GM18517 (cell line): ENCODE measurements around the gene ZNF83.
"Not testable (repeated sequence)": the region's sequence is repeated elsewhere in the genome, so short reads cannot be mapped to it uniquely, and the experiment has no call there.

Experiments used
- ATAC-seq: cut with Tn5 transposase; IDR thresholded peaks from one replicate; pipeline ENCODE4 v1.9.1; 2021; ENCODE audit warnings: mild to moderate bottlenecking, moderate library complexity; ENCODE audit not compliant: unreplicated experiment

The ZNF83 gene

DNA sequence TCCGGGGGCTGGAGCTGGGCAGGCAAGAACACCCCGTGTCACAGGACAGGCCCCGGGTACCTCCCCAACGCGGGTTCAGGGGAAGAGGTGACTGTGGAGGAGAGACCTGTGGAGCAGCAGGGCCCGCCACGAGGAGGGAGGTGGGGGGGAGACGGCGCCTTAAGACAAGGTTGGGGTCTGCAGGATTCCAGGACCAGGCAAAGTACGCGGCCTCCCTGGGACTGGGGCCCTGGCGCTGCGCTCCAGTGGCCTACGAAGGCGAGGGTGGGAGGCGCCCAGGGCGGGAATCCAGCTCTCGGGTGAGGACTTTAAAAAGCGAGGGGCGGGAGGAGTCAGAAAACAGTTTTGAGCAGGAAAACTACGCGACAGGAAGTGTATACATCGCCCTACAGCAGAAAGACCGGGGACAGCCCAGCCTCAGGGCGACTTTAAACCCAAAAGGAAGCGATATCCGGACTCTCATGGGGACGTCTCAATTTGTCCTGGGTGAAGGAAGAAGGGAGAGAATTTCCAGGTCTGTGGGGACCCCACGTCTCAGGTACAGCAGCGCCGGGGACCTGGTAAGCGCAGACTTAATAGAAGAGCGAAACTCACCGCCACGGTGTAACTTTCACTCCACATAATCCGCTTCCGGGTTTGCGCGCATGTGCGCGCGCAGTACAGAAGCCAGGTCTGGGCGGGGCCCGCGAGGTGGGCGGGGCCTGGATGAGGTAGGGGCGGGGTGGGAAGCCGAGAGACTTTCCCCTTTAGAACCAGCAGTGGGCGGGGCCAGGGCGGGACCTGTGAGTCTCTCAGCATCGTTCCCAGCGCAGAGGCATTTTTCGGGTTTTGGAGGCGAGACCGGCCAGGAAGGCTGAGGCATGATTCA is at the start of gene ZNF83:
Gene ZNF83, minus strand, starts transcription at position 638 of the 868 bp plus-strand sequence.
- peak; percentile 73 for ATAC-seq

DNA sequence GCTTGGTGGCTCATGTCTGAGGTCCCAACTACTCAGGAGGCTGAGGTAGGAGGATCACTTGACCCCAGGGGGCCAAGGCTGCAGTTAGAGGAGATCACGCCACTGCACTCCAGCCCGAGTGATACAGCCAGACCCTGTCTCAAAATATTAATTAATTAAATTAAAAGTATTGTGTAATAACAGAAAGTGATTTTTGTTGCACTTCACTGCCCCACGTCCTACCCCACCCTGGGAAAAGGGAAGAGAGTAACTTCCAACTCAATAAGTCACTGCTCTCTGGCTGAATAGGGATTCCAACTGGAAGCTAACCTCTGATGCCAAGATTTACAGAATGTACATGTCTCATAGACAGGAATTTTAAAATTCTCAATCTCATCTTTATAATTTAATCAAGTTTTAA is 49.5 kb upstream of the ZNF83 start:
- ATAC-seq: no peak

DNA sequence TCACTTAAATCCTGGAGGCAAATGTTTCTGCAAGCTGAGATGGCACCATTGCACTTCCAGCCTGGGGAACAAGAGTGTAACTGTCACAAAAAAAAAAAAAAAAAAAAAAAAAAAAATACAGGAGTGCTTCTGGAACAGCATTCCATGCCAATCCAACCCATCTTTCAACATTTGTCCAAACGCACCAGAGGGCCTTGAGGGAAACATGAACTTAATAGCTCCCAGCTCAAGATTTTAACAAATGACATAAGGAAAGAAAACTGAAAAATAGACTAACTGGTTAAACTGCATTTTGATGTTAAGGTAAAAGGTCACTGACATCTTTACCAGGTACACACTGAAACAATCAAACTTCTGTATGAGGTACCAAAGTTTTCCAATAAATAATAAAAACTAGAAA is 47.7 kb upstream of the ZNF83 start:
- no peak for ATAC-seq

DNA sequence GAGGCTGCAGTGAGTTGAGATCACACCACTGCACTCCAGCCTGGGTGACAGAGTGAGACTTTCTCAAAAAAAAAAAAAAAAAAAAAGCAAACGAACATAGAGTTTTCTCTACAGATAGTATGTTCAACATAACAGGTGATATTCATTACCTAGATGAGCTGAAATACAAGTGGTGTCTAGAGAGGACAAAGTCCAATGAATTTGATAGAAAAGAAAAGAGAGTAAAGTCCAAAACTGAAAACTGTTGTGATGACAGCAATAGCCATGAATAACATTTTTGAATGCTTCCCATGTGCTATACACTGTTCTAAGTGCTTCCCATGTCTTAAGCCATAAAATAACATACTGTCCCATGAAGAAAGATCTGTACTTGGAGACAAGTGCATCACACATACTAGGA is 43.1 kb upstream of the ZNF83 start:
- not testable (repeated sequence) for ATAC-seq

DNA sequence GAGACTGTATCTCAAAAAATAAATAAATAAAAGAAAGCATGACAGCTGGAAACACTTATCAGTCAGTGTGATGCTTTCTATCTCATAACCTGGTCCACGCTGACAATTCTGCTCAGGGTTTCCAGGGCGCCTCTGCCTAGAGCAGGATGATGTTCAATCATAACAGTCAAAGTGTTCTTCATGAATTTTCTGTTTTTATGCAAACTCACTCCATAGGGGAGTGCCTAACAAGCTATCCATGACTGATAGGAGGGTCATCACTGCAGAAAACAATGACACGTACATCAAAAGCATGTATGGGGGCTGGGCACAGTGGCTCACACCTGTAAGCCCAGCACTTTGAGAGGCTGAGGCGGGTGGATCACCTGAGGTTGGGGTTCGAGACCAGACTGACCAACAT is 41.4 kb upstream of the ZNF83 start:
- no peak for ATAC-seq

DNA sequence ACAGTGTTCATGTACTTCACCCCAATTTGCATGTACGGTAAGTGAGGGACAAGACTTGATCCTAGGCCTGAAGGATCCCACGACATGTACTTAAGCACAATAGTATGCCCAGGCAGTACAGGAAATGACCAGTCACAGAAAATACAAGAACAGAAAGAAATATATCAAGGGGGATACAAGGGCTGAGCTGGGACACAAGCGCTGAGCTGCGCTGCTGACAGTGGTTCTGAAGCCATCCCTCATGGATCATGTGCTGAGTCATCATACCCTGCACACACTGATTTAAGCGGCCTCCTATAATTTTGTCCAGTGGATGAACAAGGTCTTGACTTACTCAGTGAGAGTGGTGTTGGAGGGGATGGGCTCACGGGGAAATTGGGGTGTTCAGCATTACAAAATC is 37.1 kb upstream of the ZNF83 start:
- ATAC-seq: not testable (repeated sequence)

DNA sequence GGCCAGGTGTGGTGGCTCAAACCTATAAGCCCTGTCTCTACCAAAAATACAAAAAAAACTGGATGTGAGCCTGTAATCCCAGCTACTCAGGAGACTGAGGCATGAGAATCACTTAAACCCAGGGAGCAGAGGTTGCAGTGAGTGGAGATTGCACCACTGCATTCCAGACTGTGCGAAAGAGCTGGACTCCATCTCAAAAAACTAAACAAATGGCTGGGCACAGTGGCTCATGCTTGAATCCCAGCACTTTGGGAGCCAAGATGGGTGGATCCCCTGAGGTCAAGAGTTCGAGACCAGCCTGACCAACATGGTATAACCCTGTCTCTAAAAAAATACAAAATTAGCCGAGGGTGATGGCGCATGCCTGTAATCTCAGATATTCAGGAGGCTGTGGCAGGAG is 34.9 kb upstream of the ZNF83 start:
- ATAC-seq: no peak

DNA sequence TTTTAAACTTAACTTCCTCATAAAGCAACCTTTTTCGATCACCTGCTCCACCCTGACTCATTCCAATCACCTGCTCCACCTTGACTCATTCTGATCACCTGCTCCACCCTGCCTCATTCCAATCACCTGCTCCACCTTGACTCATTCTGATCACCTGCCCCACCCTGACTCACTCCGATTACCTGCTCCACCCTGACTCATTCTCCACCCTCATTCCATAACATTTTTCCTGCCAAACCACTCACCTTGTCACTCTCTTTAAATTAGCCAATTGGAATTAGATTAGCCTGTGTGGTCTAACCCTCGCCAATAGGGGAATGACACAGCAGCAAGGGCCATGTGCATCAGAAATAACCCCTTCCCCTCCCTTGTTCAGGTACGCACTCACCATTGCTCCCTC is 31.9 kb upstream of the ZNF83 start:
- no peak for ATAC-seq

DNA sequence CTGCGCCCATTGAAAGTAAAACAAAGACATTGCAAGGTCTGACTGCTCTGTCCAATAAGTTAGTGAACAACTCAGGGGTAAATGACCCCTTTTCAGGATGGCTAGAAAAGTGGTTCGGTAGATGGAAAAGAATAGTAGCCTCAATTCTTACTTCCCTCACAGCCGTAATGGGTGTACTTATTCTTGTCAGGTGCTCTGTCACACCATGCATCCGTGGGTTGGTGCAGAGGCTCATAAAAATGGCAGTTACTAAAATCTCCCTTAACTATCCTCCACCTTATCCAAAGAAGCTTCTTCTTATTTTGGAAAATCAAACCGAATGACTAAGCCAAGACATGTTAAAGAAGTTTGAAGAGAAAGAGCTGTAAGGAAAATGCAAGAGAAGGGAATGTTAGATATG is 31.4 kb upstream of the ZNF83 start:
- no peak for ATAC-seq

DNA sequence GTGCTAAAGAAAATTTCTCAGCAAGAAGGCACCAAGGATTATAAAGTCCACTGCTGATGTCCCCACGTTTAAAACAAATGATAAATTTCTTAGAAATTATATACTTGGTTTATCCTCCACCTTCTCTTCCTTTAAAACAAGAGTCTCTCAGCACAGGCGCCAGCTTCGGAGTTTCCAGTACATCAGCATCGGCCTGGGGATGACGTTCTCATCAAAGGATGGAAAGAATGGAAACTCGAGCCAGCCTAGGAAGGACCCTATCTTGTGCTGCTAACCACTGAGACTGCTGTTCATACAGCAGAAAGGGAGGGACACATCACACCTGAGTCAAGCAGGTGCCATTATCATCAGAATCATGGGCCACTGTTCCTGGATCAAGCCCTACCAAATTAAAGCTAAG is 29.8 kb upstream of the ZNF83 start:
- no peak for ATAC-seq

DNA sequence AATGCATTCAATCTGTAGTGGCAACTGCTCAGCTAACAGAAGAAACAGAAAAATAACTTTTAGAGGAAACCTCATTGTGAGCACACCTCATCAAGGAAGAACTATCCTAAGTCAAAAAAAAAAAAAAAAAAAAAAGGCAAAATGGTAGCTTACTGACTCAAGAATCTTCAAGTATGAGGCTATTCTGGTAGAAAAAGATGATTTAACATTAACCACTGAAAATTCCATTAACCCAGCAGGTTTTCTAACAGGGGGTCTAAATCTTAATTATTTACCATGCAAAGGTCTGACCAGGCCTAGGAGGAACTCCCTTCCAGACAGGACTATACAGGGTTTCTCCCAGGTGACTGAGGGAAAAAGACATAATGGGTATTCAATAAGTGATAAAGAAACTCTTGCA is 28.4 kb upstream of the ZNF83 start:
- ATAC-seq: no peak

DNA sequence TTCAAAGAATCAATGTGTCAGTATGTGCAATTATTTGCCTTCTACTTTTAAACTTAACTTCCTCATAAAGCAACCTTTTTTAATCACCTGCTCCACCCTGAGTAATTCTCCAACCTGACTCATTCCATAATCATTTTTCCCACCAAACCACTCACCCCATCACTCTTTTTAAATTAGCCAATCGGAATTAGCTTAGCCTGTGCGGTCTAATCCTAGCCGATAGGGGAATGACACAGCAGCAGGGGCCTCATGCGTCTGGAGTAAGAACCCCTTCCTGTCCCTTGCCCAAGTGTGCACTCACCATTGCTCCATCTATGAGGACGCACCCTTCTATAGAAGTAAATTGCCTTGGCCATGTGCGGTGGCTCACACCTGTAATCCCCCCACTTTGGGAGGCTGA is 27.4 kb upstream of the ZNF83 start:
- no peak for ATAC-seq

DNA sequence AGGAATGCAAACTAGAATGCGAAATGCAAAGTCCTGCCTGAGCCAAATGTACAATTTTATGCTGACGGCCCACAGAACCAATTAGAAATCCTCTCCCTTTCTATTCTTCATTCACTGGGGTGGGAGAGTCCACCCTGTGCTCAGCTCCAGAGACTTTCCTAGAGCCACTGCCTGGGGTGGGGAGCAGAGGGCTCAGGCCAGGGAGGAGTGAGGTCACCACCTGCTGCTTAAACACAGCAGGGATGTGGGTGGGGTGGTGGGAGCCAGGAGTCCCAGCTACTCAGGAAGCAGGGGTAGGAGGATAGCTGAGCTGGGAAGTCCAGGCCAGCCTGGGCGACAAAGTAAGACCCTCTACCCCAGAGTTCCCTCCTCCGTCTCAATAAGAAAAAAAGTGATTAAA is 26.9 kb upstream of the ZNF83 start:
- ATAC-seq: no peak

DNA sequence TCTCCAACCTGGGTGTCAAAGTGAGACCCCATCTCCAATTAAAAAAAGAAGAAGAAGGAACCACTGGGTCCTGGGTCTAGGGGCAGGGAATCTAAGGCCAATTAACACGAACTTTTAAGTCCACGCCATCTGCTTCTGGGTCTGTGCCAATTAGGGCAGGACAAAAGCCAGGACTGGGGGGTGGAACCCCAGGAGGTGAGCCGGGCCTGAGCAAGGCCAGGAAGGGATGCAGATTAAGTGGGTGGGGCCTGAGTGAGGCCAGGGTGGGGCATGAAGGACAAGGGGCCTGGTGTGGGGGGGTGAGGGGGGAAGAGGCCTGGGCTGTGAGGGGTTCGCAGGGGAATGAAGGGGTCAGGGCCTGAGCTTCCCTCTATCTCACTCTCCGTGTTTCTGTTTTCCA is 26.3 kb upstream of the ZNF83 start:
- no peak for ATAC-seq

DNA sequence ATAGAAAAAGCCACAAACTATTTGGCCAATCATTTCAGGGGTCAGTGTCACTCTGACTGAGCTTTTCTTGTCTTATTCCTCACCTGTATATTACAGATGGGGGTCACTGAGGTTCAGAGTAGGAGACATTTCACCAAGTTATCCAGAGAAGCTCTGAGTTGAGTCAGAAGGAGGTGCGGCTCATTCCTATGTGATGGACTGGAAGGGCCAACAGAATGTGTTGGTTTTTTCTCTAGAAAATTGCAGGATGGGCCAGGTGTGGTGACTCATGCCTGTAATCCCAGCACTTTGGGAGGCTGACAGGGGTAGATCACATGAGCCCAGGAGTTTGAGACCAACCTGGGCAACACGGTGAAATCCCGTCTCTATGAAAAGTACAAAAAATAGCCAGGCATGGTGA is 24.5 kb upstream of the ZNF83 start:
- ATAC-seq: no peak

DNA sequence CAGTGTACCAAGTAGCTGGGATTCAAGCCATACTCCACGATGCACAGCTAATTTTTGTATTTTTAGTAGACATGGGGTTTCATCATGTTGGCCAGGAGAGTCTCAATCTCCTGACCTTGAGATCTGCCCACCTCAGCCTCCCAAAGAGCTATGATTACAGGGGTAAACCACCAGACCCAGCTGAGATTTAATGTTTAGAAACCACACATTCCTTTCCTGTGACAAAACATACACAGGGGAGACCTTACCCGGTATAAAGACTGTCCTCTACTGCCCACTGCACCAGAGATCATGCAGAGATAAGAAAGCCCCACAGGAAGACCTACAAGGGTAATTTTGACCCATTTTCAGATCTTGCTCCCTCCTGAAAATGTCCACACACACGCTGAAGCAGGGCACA is 22.8 kb upstream of the ZNF83 start:
- no peak for ATAC-seq

DNA sequence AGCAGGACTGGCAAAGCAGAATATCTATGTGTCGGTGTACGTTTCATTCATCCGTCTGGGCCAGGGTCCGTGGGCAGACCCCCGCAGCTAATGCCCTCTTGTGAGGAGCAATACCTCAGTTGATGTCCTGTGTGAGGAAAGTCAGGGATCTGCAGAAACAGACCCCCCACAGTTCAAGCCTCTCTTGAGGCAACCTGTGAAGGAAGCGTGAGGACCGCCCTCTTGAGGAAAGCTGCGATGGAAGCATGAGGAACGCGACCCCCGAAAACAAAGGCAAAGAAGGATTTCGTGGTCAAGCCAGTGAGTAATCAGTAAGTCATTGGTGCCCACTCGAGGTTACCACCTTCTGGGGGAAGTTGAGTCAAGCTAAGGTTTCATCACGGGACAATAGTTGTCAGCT is 20.9 kb upstream of the ZNF83 start:
- ATAC-seq: no peak

DNA sequence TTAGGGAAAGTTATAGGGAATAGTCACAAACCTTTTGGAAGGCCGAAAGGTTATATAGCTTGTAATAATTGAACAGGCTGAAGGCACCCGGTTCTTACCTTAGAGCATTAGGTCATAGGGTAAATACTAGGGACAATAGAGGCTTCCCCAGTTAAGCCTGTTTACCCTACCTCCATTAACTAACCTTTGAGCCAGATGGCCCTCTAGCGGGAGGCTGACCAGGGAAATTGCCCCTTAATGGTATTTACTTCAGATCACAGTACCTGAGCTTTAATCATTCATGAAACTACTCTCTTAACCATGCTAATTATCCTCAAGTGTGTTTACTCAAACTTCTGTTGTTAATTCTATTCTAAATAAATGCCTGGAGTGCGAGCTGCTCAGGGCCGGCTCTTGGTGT is 20.4 kb upstream of the ZNF83 start:
- no peak for ATAC-seq

DNA sequence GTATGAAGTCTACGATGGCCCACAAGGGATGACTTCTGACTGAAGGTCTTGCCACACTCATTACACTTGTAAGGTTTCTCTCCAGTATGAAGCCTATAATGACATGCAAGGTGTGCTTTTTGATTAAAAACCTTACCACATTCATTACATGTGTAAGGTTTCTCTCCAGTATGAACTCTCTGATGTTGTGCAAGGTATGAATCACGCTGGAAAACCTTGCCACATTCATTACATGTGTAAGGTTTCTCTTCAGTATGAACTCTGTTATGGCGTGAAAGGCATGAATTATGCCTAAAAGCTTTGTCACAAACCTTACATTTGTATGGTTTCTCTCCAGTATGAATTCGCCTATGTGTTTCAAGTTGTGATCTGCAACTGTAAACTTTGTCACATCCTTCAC is 15.0 kb upstream of the ZNF83 start:
- no peak for ATAC-seq

DNA sequence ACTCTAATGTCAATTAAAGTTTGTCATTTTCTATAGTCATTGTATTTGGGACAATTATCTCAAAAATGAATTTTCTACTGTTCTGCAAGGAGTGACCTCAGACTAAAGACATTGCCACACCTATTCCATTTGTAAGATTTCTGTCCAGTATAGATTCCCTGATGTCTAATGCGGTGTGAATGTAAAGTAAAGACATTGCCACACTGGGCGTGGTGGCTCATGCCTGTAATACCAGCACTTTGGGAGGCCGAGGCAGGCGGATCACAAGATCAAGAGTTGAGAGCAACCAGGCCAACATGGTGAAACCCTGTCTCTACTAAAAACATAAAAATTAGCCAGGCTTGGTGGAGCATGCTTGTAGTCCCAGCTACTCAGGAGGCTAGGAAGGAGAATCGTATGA is 13.8 kb upstream of the ZNF83 start:
- no peak for ATAC-seq

DNA sequence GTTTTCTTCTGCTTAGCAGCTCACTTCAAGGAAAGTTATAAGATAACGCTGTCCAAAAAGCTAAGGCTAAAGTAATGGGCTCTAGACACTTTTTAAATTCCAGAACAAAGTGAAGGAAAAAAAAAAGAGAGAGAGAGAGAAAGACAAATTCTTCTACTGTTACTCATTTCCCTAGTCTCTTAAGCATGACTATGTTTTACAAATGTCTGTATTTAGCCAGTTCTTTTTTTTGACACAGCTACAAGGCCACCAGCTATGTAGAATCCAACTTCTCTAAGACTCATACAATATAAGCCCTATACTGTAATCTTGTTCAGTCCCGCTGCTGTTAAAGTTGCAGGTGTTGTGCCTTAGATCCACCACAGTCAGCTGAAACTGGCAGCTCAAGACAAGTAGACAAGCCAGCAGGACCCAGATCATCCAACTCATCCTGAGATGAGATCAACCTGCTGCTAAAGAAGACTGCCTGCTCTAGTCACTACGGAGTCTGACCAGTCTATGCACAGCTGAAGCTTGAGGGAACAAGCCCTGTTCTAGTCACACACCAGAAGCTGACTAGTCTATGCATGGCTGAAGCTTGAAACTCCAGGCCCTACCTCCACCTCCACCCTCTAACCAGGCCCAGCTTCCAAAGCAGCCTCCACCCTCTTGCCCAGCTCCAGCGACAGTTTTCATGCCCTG is 10.3 kb upstream of the ZNF83 start:
- no peak for ATAC-seq

DNA sequence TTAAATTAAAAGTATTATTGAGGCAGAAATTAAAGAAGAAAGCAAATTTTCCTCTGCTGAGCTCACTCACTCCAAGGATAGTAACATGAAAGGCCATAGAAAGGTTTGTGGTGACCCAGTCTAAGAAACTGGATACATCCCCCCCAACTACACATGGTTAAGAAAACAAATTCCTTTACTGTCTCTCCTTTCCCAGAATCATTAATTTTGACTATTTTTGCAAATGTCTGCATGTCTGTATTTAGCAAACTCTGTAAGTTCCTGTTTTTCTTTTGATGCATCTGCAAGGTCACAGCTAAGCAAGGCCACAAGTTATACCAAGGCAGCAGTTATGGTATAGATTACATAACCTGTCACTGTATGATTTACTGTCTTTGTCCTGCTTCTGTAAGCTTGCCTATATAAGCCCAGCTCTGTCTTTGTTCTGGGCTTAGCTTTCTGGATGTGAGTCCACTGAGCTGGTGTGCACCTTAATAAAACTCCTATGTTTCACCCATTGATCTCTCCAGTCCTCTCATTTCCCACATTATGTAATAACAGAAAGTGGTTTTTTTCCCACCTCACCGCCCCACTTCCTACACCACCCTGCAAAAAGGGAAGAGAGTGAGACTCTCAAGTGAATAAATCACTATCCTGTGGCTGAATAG is 8.5 kb upstream of the ZNF83 start:
- no peak for ATAC-seq
